GM18907 (cell line): ENCODE results near the gene FOXI1.

Experiments
- ATAC-seq: cut with Tn5 transposase; IDR thresholded peaks from one replicate; pipeline ENCODE4 v1.9.1; 2021; ENCODE audit warnings: mild to moderate bottlenecking, moderate library complexity; ENCODE audit not compliant: unreplicated experiment

Gene FOXI1

DNA sequence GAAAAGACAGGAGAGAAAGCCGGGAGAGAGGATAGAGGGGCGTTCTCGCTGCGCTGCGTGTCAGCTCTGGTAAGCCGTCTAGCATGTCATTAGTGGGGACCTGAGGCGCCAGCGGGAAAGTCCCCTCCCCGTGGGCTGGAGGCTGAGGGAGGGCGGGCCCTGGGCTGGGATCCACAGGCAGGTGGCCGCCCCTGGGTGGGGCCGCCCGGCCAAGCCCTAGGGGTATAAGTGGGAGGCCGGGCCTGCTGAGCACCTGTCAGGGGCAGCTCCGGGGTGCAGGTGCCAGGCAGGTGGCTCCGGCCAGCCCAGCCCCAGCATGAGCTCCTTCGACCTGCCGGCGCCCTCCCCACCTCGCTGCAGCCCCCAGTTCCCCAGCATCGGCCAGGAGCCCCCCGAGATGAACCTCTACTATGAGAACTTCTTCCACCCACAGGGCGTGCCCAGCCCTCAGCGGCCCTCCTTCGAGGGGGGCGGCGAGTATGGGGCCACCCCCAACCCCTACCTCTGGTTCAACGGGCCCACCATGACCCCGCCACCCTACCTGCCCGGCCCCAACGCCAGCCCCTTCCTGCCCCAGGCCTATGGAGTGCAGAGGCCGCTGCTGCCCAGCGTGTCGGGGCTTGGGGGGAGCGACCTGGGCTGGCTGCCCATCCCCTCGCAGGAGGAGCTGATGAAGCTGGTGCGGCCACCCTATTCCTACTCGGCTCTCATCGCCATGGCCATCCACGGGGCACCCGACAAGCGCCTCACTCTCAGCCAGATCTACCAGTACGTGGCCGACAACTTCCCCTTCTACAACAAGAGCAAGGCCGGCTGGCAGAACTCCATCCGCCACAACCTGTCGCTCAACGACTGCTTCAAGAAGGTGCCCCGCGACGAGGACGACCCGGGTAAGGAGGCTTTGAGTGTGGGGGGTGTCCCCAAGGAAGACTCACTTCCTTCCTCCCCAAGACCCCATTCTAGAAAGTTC, at the start of gene FOXI1:
TSS of gene FOXI1 (plus strand) at position 256 of the 970 bp plus-strand sequence. CDS start at position 317, 61 bp downstream.
- no peak for ATAC-seq

GRCh38 chr5:170056561-170057267, 49.0 kb upstream of the FOXI1 start:
- no peak for ATAC-seq

DNA sequence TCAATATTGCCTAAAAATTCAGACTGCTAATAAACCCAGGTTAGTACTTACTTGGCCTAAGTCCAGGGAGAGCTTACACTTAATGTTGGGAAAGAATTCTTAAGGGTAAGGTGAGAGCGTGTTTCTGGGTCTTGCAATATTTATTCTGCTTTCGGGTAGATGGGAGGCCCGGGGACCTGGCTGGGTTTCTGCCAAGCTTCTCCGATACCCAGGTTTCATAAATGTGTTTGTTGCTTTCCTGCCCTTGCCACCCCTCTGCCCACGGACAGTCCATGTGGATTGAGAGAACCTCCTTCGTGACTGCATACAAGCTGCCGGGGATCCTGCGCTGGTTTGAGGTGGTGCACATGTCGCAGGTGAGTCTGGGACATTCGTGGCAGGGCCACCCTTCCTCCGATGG, 48.4 kb upstream of the FOXI1 start:
- no peak for ATAC-seq

DNA sequence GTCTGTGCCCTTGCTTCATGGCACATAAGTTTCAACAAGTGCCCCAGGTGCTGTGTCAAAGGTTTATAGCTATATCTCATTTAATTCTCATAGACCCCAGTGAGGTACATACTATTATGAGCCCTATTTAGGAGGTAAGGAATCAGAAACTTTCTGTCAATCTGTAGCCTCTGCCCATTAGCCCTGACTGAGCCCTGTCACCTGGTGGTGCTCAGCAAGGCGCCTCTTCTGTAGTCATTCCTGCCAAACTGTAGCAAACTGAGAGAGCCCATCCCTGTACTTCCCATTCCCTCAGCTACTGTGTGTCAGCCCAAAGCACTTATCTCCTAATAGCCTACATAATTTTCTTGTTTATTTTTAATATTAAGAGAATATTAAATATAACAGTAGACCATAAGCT, 46.5 kb upstream of the FOXI1 start:
- ATAC-seq: no peak

- ATAC-seq: no peak
These were observed 38.5 kb upstream of the FOXI1 start for GRCh38 chr5:170067152-170067551.

DNA sequence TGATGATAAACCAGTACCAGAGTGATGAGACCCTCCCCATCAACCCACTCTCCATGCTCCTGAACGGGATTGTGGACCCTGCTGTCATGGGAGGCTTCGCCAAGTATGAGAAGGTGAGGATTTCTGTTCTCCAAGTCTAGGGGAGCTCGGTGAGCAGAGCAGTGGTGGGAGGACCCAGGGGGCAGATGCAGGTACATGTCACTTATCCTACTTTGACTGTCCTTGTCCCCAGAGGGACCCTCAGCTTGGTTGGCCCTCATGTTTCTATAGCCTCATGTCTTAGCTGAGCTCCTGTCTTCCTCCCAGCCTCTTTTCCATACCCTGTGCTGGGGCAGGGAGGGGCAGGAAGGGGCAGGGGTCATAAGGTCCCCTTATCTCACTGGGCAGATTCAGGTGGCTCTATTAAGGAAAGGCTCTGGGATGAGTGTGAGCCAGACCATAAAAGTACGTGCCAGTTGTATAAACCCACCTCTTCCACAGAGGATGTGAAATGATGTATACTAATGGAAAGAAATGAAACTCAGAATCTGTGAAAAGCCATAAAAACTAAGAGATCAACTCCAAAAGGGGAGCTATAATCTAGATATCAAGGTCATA, 38.0 kb upstream of the FOXI1 start:
- ATAC-seq: no peak

DNA sequence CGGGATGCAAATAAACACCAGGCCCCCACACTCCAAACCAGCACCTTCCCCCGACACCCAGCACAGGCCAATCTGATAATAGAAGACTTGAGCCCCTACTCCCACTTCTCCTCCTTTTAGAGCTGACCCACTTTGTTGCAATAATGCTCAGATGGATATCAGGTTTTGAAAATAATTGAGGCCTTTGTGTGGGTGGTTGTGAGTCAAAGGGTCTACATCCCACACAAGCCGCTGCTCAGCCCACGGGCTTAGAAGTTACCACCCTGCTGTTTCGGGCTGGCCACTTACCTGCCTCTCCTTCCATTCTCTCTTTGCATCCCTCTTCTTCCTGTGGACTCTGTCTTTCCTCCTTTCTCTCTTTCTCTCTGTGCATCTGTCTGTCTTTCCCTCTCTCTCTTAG, 36.2 kb upstream of the FOXI1 start:
- no peak for ATAC-seq

DNA sequence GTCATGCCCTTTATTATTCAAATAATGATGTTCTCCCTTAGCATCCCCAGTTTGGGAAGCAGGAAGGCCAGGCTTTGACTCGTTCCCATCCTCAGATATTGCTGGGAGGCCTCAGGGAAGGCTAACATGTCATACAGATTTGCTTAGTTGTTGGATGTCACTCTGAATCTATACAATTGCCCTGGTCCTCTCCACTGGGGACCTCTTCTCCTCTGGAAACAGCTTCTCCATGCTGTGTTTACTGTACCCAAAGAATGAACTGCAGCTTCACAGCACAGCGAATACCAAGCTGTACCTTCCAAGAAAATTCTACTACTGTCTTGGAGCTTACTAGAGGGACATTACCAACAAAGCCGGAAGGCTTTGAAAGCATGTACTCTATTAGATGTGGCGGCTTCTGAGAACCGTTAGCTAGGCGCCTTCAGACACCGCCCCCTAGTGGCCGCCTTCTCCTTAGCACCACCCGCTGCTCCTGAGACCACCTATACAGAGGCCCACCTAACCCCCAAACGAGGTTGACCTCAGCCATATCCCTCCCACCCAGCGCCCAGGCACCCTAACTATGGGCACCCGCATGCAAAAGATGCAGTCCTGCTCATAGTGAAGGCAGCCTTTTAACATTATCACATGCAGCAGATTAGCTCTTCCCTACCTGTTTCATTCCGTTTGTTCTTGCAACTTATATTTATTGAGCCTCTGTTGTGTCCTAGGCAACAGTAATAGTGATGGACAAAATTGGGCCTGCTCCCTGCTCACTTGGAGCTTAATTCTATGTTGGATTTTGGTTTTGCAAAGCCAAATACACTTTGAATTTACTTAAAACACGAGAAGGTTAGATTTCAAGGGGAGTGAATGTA, 34.9 kb upstream of the FOXI1 start:
- no peak for ATAC-seq

DNA sequence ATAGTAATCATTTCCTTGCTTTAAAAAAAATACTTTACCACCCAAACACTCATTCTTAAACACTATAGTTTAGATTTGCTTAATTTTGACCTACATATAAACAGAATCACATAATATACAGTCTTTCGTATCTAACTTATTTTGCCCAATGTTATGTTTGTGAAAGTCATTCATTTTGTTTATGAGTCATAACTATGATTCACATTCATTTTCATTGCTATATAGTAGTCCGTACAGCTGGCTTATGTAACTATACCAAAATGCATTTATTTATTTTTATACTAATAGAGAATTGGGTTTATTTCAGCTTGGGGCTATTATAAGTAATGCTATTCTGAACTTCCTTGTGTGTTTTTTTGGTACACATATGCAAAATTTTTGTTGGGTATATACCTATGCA, 33.9 kb upstream of the FOXI1 start:
- no peak for ATAC-seq

GRCh38 chr5:170075696-170076095, 30.0 kb upstream of the FOXI1 start:
- ATAC-seq: no peak

DNA sequence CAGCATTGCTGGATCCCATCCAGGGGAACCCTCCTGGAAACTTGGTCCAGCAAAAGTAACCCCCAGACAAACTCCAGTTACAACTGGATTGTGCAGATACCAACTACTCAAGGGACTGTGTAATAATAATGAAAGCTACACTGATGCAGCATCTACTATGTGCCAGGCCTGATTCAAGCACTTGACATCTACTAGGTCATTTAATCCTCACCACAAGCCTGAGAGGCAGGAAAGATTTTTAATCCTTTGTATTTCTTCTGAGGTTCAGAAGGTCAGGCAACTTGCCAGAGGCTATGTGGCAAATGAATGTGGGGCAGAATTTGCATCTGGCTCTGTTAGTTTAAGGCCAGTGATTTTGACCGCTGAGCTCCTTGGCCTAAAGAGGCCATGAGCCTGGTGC, 29.5 kb upstream of the FOXI1 start:
- no peak for ATAC-seq

DNA sequence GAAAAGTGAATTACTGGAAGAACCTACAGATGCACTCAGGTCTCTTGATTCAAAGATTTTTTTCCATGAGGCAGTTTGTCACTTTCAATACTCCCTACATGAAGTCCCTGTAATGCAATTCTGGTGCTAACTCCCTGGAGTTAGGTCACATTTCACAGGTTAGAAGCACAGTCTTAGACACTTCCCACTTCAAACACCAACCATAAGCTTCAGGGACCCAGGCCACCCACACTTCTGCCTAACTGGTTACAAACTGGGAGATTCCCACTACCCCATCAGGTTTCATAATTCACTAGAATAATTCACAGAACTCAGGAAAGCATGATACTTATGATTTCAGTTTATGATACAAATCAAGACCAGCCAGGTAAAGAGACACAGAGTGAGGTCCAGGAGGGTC, 29.0 kb upstream of the FOXI1 start:
- no peak for ATAC-seq

DNA sequence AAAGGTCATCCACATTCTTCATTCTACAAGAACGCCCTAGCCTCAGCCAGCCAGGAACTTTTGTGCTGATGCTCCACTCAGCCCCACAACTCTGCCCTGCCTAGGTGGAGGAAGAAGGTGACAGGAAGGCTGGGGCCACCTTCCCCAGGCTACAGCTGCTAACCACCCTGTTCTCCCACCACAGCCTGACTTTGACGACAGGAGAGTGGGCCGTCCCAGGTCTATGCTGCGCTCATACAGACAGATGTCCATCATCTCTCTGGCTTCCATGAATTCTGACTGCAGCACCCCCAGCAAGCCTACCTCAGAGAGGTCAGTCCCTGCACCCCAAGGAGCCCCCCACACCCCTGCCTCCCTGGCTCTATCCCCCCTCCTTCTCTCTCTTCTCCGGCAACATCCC, 28.2 kb upstream of the FOXI1 start:
- ATAC-seq: no peak

- no peak for ATAC-seq
These were observed 27.2 kb upstream of the FOXI1 start for GRCh38 chr5:170078458-170078857.

DNA sequence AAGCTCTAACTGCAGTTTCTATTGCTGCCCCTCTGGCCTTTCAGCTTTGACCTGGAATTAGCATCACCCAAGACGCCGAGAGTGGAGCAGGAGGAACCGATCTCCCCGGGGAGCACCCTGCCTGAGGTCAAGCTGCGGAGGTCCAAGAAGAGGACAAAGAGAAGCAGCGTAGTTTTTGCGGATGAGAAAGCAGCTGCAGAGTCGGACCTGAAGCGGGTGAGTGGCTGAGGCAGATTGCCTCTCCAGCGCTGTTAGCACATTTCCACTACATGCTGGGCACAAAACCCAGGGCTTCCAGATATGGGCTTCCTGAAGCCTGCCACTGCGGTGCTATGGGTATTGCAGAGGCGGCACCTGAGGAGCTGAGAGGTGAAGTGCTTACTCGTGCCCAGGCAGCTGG, 26.8 kb upstream of the FOXI1 start:
- ATAC-seq: no peak

DNA sequence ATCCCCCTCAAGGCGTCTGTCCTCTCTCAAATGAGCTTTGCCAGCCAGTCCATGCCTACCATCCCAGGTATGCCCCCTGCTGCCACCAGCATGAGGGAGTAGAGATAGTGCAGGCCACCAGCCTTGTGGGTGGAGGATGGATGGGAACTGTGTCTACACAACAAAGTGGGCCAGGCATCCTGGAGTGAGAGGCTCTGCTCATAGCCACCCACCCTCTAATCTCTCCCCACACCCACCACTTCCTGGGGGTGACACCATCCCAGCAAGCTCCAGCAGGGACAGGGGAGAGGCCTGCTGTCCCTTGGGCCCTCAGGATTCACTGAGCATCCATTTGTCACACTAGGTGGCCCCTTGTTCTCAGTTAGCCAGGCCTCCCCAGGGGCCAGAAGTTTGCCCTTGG, 25.5 kb upstream of the FOXI1 start:
- ATAC-seq: no peak

DNA sequence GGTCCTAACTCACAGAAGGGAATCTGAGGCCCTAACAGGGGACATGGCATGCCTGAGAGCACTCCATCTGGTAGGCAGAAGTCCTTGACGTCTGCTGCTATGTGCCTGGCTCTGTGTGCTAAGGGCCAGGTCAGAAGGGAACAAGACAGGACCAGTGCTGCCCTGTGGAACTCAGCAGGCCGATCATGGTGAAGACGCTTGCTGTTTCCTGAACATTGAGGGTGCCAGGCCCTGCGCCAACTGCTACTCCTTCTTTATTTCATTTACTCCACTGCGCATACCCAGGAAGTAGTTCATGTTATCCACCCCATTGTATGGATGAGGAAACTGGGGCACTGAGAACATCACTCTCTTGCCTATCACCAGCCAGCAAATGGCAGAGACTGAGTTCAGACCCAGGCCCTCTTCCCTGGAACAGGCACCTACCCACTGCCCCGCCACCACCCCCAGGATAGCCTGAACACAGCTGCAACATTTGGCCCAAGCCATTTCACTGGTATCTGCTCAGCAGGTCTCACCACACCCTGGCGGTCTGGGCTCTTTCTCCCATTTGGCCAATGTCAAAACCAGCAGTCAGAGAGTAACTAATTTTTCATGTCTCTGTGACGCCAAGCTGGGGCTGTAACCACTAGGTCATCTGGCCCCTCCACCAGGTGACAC, 24.8 kb upstream of the FOXI1 start:
- ATAC-seq: no peak

- no peak for ATAC-seq
These were observed 24.1 kb upstream of the FOXI1 start for GRCh38 chr5:170081616-170082015.

GRCh38 chr5:170082701-170083100, 23.0 kb upstream of the FOXI1 start:
- no peak for ATAC-seq

DNA sequence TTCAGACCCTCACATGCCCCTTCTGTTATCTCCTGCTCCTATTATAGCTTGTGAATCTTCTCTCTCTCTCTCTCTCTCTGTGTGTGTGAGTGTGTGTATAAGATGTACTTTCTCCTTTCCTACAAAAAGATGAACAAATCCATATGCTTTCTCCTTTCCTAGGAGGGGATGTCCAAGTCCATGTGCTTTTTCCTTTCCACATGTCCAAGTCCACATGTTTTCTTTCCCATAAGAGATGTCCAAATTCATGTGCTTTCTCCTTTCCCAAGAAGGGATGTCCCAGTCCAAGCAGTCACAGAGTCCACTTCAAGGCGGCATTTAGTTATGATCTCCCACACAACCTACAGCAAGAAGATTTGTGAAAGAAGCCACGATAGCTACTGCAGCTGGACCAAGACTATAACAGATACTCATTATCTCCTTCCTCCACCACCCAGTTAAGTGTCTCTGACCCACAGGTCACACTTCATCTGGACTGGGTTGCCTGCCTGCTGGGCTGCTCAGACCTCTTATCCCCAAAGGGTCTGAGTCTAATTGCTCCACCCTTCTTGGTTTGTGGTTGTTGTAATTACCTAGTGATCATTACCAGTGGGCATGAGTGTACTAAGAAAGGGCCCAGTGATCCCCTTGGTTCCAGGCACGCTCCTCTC, 18.4 kb upstream of the FOXI1 start:
- ATAC-seq: no peak
